K562 (cell line): ENCODE data around the gene PTOV1. TPM values are rescaled to one million over a fixed set of nuclear protein-coding genes. Genes with fewer than 3 reads are reported as not detected.

Source experiments
- ATF7 ChIP-seq: fragments of 450-650 bp; IDR thresholded peaks from 2 replicates; pipeline ENCODE4 v1.7.1; 2014; ENCODE audit warnings: mild to moderate bottlenecking, moderate library complexity
- CHD2 ChIP-seq: IDR thresholded peaks from 2 replicates; pipeline ENCODE4 v1.6.1; 2011; ENCODE audit warnings: low read depth, low read length
- CREM ChIP-seq: IDR thresholded peaks from 2 replicates; pipeline ENCODE4 v1.6.1; 2014; ENCODE audit warnings: antibody characterized with exemption, low read depth
- CSDE1 ChIP-seq, 2 experiments: fragments of 450-650 bp; IDR thresholded peaks; 2 replicates each; pipeline ENCODE4 v1.6.1; 2016; ENCODE audit warnings: mild to moderate bottlenecking in 1 of 2
- E2F4 ChIP-seq: sonication (generic); formaldehyde crosslinking; IDR thresholded peaks from 2 replicates; pipeline ENCODE4 v1.8.0; 2022; ENCODE audit warnings: mild to moderate bottlenecking, low read depth, missing genetic modification reagents
- FUS ChIP-seq: fragments of 200-400 bp; formaldehyde crosslinking; optimal IDR thresholded peaks from 2 replicates; pipeline ENCODE3; 2017; ENCODE audit warnings: low read depth, low read length
- GABPB2 ChIP-seq: fragments of 250-450 bp; sonication (Bioruptor Pico); conservative IDR thresholded peaks from 2 replicates; pipeline ENCODE4 v1.5.1; 2021; ENCODE audit warnings: mild to moderate bottlenecking
- HES1 ChIP-seq: fragments of 450-650 bp; IDR thresholded peaks from 2 replicates; pipeline ENCODE4 v1.6.1; 2016; ENCODE audit warnings: low read depth, mild to moderate bottlenecking, moderate library complexity
- NEUROD1 ChIP-seq: fragments of 150-350 bp; IDR thresholded peaks from 2 replicates; pipeline ENCODE4 v1.6.1; 2014; ENCODE audit warnings: borderline replicate concordance, low read length, low read depth; ENCODE audit not compliant: partially characterized antibody
- NUFIP1 ChIP-seq: fragments of 450-650 bp; IDR thresholded peaks from 2 replicates; pipeline ENCODE4 v1.6.1; 2018; ENCODE audit not compliant: partially characterized antibody
- POLR2B ChIP-seq: fragments of 450-650 bp; IDR thresholded peaks from 2 replicates; pipeline ENCODE4 v1.6.1; 2018; ENCODE audit warnings: low read depth; ENCODE audit not compliant: partially characterized antibody
- SLC30A9 ChIP-seq: fragments of 250-450 bp; sonication (Bioruptor Pico); IDR thresholded peaks from 2 replicates; pipeline ENCODE4 v1.8.0; 2022; ENCODE audit warnings: mild to moderate bottlenecking, moderate library complexity
- SMAD2 ChIP-seq: fragments of 150-350 bp; IDR thresholded peaks from 2 replicates; pipeline ENCODE4 v1.6.1; 2014; ENCODE audit warnings: low read depth, mild to moderate bottlenecking, low read length
- TAF7 ChIP-seq: fragments of 450-650 bp; IDR thresholded peaks from 2 replicates; pipeline ENCODE4 v1.6.1; 2016; ENCODE audit warnings: missing genetic modification characterization, missing compliant biosample characterization
- THRAP3 ChIP-seq: fragments of 450-650 bp; IDR thresholded peaks from 2 replicates; pipeline ENCODE4 v1.6.1; 2016; ENCODE audit warnings: mild to moderate bottlenecking, inconsistent platforms, borderline replicate concordance
- ZNF431 ChIP-seq: sonication (generic); formaldehyde crosslinking; IDR thresholded peaks from 2 replicates; pipeline ENCODE4 v1.8.0; 2022; ENCODE audit warnings: mild to moderate bottlenecking, missing genetic modification reagents
- polyA plus RNA-seq, 8 experiments: library from polyadenylated mRNA; depleted of rRNA in 4 of 8; stranded (reverse) in 5 of 8; unstranded in 3 of 8; fragments of >200 nt; fragmentation: Nextera tagmentation in 2 of 8; fragmentation: Illumina TruSeq in 1 of 8; extraction: Ambion mirVana in 2 of 8; extraction: Trizol in 1 of 8; gene quantifications; 2 replicates each; pipeline versions ENCODE4 v1.2.1 to v1.2.3, GENCODE V29; 2011 to 2014; ENCODE audit warnings: inconsistent platforms in 1 of 8, missing spikeins in 1 of 8
- total RNA-seq, 7 experiments: library from RNA; depleted of rRNA in 6 of 7; stranded (reverse); fragments of >200 nt in 6 of 7; fragmentation: Illumina TruSeq in 2 of 7; extraction: Trizol in 2 of 7; gene quantifications; 2 replicates each; pipeline versions ENCODE4 v1.2.1 to v1.2.3, GENCODE V29; 2011 to 2021; ENCODE audit warnings: low replicate concordance in 1 of 7
- TF ChIP-seq, protein P1 (sequence below), 2 experiments: fragments of 450-650 bp in 1 of 2; sonication (generic) in 1 of 2; formaldehyde crosslinking in 1 of 2; IDR thresholded peaks in 1 of 2; conservative IDR thresholded peaks in 1 of 2; 2 replicates each; pipeline versions ENCODE4 v1.6.1 to v1.8.1; 2016 to 2023; ENCODE audit warnings: mild to moderate bottlenecking in 2 of 2, moderate library complexity in 2 of 2, inconsistent platforms in 1 of 2, missing genetic modification reagents in 1 of 2
- TF ChIP-seq, protein P2 (sequence below): sonication (generic); formaldehyde crosslinking; IDR thresholded peaks from 2 replicates; pipeline ENCODE4 v1.8.1; 2023; ENCODE audit warnings: mild to moderate bottlenecking, missing genetic modification reagents
- TF ChIP-seq, protein P3 (sequence below): sonication (generic); formaldehyde crosslinking; IDR thresholded peaks from 2 replicates; pipeline ENCODE4 v1.8.1; 2023; ENCODE audit warnings: mild to moderate bottlenecking, missing genetic modification reagents

The PTOV1 gene
- total and polyA plus RNA-seq, 9 of the 15 experiments (the other 6 are each of a cell fraction or from before 2014, with no cell fraction given): 4.9 to 169 (median 43.5) TPM

GRCh38 chr19:49889687-49890348 is 38.9 kb downstream of the PTOV1 start (continued):
- TF ChIP-seq TAF7 (tag) (0 out of 2 replicates have a peak, but pooled peaks have one; percentile 32), CREM (peak; percentile 89), SLC30A9 (CRISPR knock-in tag) (no peak), CHD2 (peak; percentile 44; the same call in 1 of the 2 replicates), NEUROD1 (peak; percentile 84), ZNF431 (peak; percentile 97), GABPB2 (no peak), THRAP3 (no peak), NUFIP1 (no peak), FUS (peak; percentile 90), SMAD2 (no peak), CSDE1 (IDR thresholded peaks at IDR 0.05) (no peak; a peak in 1 of 4 replicates), POLR2B (peak; percentile 30), E2F4 (peak; percentile 93), ATF7 (peak; percentile 87), HES1 (no peak)
- TF ChIP-seq, protein P1, sequence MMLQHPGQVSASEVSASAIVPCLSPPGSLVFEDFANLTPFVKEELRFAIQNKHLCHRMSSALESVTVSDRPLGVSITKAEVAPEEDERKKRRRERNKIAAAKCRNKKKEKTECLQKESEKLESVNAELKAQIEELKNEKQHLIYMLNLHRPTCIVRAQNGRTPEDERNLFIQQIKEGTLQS (IDR thresholded peaks at IDR 0.05): no peak
- TF ChIP-seq, protein P1 (CRISPR knock-in tag; conservative IDR thresholded peaks at IDR 0.05): peak; percentile 99
- TF ChIP-seq, protein P2, sequence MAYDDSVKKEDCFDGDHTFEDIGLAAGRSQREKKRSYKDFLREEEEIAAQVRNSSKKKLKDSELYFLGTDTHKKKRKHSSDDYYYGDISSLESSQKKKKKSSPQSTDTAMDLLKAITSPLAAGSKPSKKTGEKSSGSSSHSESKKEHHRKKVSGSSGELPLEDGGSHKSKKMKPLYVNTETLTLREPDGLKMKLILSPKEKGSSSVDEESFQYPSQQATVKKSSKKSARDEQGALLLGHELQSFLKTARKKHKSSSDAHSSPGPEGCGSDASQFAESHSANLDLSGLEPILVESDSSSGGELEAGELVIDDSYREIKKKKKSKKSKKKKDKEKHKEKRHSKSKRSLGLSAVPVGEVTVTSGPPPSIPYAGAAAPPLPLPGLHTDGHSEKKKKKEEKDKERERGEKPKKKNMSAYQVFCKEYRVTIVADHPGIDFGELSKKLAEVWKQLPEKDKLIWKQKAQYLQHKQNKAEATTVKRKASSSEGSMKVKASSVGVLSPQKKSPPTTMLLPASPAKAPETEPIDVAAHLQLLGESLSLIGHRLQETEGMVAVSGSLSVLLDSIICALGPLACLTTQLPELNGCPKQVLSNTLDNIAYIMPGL (CRISPR knock-in tag): peak; percentile 100
- TF ChIP-seq, protein P3, sequence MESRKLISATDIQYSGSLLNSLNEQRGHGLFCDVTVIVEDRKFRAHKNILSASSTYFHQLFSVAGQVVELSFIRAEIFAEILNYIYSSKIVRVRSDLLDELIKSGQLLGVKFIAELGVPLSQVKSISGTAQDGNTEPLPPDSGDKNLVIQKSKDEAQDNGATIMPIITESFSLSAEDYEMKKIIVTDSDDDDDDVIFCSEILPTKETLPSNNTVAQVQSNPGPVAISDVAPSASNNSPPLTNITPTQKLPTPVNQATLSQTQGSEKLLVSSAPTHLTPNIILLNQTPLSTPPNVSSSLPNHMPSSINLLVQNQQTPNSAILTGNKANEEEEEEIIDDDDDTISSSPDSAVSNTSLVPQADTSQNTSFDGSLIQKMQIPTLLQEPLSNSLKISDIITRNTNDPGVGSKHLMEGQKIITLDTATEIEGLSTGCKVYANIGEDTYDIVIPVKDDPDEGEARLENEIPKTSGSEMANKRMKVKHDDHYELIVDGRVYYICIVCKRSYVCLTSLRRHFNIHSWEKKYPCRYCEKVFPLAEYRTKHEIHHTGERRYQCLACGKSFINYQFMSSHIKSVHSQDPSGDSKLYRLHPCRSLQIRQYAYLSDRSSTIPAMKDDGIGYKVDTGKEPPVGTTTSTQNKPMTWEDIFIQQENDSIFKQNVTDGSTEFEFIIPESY: peak; percentile 98
